Measurements from ENCODE around the gene WDR18.

Gene WDR18

GRCh38 chr19:964761-965694, 19.1 kb upstream of the WDR18 start:
- no peak for DNase-seq (ENCODE audit: low read depth)

- no peak for DNase-seq (ENCODE audit: low read depth)
These were observed 17.6 kb upstream of the WDR18 start for GRCh38 chr19:966485-967088.

GRCh38 chr19:970695-971094, 13.4 kb upstream of the WDR18 start:
- DNase-seq (ENCODE audit: low read depth): no peak

- no peak for DNase-seq (ENCODE audit: low read depth)
These were observed 12.3 kb upstream of the WDR18 start for GRCh38 chr19:971795-972194.

- DNase-seq (ENCODE audit: low read depth): no peak
These were observed 11.9 kb upstream of the WDR18 start for GRCh38 chr19:972281-972680.

GRCh38 chr19:973726-974563, 10.2 kb upstream of the WDR18 start:
- no peak for DNase-seq (ENCODE audit: low read depth)

GRCh38 chr19:974564-975257, 9.4 kb upstream of the WDR18 start:
- DNase-seq (ENCODE audit: low read depth): no peak

GRCh38 chr19:976476-976875, 7.7 kb upstream of the WDR18 start:
- no peak for DNase-seq (ENCODE audit: low read depth)

- DNase-seq (ENCODE audit: low read depth): no peak
These were observed 7.1 kb upstream of the WDR18 start for GRCh38 chr19:977058-977464.

GRCh38 chr19:979318-979741, 4.8 kb upstream of the WDR18 start:
- no peak for DNase-seq (ENCODE audit: low read depth)

GRCh38 chr19:980133-980998, 3.8 kb upstream of the WDR18 start:
- DNase-seq (ENCODE audit: low read depth): no peak

GRCh38 chr19:982567-983170, 1.5 kb upstream of the WDR18 start:
- DNase-seq (ENCODE audit: low read depth): no peak

GRCh38 chr19:986083-986482, 1.9 kb downstream of the WDR18 start:
- DNase-seq (ENCODE audit: low read depth): no peak

- DNase-seq (ENCODE audit: low read depth): no peak
These were observed 3.9 kb downstream of the WDR18 start for GRCh38 chr19:988081-988480.

GRCh38 chr19:988510-988909, 4.4 kb downstream of the WDR18 start:
- no peak for DNase-seq (ENCODE audit: low read depth)

GRCh38 chr19:989381-990081, 5.4 kb downstream of the WDR18 start:
- DNase-seq (ENCODE audit: low read depth): no peak

GRCh38 chr19:990119-990571, 6.0 kb downstream of the WDR18 start:
- DNase-seq (ENCODE audit: low read depth): no peak

- DNase-seq (ENCODE audit: low read depth): no peak
These were observed 6.6 kb downstream of the WDR18 start for GRCh38 chr19:990746-991145.

GRCh38 chr19:991174-991931, 7.2 kb downstream of the WDR18 start:
- no peak for DNase-seq (ENCODE audit: low read depth)

All from HS-5 (cell line).